GM10248 (cell line): ENCODE results near the gene SPATA16.

Source experiments
- CTCF ChIA-PET: fragments of 300-600 bp; sonication (Branson Sonifier 250); formaldehyde crosslinking; extraction: SDS; loops from one replicate; lab custom pipeline; 2021; ENCODE audit warnings: antibody characterized with exemption; lab: Yijun Ruan, JAX
- POLR2A ChIA-PET: fragments of 350-650 bp; sonication (Branson Sonifier 250); formaldehyde crosslinking; extraction: SDS; loops from one replicate; lab custom pipeline; 2020; ENCODE audit warnings: antibody characterized with exemption; lab: Yijun Ruan, JAX
- DNase-seq: peaks from one replicate; pipeline ENCODE4 v3.0.0; 2012; ENCODE audit errors: extremely low spot score
- TF ChIP-seq, protein P1 (sequence below): IDR thresholded peaks from 2 replicates; pipeline ENCODE4 v1.5.1; 2012; ENCODE audit warnings: mild to moderate bottlenecking, low read depth; ENCODE audit errors: extremely low read depth, missing control alignments, control extremely low read depth

Gene SPATA16

DNA sequence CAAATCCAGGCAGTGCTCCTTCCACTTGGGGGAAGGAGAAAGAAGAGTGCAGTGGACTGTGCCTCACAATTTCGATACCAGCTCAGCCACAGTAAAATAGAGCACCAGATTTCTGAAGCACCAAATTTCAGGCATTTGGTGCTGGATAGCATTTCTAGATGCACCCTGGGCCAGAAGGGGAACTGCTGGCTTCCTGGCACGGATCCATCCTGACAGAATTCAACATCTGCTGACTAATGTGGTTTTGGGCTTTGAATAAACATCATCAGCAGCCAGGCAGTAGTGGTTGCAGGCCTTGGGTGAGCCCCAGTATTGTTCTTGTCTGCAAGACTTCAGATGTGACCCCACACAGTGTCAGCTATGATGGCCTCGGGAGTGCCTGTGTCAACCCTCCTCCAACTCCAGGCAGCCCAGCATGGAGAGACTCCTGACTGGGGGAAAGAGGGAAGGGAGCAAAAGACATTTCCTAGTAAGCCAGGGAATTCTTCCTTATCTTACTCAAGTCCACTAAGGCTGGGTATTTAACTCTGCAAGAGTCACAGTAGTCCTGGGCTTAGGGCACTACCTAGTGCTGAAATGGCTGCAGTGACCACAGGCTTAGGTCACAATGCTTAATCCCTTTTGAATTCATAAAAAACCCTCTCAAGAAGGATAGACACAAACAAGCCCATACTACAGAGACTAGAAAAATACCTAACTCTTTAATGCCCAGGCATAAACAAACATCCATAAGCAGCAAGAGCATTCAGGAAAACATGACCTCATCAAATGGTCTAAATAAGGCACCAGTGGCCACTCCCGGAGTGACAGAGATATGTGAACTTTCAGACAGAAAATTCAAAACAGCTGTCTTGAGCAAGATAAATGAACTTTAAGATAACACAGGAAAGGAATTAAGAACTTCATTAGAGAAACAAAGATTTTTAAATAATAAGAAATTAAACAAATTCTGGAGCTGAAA lies 74.7 kb downstream of the SPATA16 start:
- ChIA-PET POLR2A (no interaction called here), CTCF (no interaction called here)

DNA sequence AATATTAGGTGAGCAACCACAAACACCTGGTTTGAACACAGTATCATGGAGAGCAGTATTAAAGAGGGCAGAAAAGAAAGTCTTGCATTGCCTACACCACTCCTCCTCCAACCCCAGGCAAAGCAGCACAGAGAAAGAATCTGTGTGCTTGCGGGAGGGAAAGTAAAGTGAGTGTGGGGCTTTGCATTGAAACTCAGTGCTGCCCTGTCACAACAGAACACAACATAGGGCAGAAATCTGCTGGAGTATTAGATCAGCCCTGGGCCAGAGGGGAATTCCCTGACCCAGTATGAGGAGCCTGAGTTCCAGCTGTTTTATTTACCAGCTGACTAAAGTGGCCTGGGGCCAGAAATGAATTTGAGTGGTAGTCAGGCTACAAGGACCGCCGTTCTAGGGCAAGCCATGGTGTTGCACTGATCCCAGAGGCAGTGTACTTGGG lies 75.5 kb downstream of the SPATA16 start:
- ChIA-PET POLR2A (no interaction called here), CTCF (no interaction called here)
- TF ChIP-seq, protein P1, sequence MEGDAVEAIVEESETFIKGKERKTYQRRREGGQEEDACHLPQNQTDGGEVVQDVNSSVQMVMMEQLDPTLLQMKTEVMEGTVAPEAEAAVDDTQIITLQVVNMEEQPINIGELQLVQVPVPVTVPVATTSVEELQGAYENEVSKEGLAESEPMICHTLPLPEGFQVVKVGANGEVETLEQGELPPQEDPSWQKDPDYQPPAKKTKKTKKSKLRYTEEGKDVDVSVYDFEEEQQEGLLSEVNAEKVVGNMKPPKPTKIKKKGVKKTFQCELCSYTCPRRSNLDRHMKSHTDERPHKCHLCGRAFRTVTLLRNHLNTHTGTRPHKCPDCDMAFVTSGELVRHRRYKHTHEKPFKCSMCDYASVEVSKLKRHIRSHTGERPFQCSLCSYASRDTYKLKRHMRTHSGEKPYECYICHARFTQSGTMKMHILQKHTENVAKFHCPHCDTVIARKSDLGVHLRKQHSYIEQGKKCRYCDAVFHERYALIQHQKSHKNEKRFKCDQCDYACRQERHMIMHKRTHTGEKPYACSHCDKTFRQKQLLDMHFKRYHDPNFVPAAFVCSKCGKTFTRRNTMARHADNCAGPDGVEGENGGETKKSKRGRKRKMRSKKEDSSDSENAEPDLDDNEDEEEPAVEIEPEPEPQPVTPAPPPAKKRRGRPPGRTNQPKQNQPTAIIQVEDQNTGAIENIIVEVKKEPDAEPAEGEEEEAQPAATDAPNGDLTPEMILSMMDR: no peak
- no peak for DNase-seq

More for the DNA sequence above, 74.7 kb downstream of the SPATA16 start:
- DNase-seq: no peak
- TF ChIP-seq, protein P1: no peak

DNA sequence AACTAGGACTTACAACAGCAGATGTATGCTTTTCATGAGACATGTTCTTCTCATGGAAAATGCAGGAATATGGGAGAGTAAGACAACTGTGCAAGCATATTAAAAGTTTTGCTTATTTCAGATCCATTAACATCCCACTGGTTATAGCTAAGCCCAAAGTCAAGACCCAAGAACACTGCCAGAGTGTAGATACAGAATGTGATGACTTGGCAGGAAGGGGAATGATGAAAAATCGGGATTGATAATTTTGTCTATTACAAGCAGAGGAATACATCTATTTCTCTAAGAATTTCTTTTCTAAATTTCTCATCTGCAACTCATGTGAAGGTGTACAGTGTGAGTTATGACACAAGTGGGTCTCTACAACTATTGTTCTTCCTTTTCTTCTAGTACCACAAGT lies 76.4 kb downstream of the SPATA16 start:
- ChIA-PET POLR2A (no interaction called here), CTCF (no interaction called here)
- TF ChIP-seq, protein P1: no peak
- no peak for DNase-seq

DNA sequence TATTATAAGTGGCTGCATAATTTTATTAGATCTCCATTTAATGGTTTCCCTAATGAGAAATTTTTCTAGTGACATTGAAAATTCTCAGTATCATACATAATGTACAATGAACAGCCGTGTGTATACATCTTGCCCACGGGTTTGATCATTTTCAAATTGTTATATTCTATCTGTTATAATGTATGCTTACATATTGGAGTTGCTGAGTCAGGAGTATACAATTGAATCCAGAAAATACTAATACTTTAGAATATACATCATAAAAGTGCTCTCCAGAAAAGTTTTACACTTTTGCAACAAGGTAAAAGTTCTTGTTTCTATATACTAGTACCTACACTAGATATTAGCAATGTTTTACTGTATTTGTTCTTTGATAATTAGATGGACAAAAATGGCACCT lies 82.8 kb downstream of the SPATA16 start:
- DNase-seq: no peak
- ChIA-PET POLR2A (no interaction called here), CTCF (no interaction called here)
- TF ChIP-seq, protein P1: no peak

DNA sequence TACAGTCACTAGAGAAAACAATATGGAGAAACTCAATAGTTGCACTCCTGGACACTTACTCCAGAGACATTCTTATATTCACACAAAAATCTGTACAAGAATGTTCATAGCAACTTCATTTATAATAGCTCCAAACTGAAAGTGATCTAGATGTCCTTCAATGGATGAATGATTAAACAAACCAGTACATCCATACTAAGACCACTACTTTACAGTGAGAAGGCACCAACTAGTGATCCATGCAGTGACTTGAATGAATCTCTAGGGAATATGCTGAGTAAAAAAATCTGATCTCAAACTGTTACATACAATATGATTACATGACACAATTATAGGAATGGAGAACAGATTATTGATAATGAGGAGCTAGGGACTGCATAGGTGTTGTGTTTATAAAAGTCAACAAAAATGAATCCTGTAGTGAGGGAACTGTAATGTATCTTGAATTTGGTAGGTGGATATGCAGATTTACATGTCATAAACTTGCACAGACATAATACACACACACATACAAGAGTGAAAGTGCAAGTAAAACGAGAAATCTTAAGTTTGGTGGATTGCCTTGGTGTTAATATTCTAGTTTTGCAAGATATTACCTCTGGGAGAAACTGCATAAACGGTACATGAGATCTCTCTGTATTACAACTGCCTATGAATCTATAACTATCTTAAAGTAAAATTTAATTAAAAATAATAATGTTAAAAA lies 85.7 kb downstream of the SPATA16 start:
- ChIA-PET CTCF (no interaction called here), POLR2A (no interaction called here)

DNA sequence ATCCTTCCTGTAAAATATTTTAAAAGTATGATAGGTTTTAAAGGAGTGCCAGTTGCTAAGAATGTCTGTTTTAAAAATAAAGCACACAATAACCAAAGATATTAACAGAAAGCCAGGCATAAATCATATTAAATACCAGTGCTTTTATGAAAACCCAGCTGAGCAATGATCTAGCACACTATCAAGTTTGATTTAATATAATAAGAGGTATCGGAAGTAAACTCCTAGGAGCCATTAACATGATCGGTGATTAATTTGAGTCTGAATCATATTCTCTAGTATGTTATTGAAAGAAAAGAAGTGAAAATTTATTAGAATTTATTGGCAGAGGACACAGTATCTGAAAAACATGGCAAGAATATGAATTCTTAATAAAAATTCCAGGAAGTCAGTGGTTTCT lies 91.7 kb downstream of the SPATA16 start:
- ChIA-PET CTCF (no interaction called here), POLR2A (no interaction called here)
- TF ChIP-seq, protein P1: no peak
- DNase-seq: no peak

More for the DNA sequence above, 85.7 kb downstream of the SPATA16 start:
- TF ChIP-seq, protein P1: no peak
- DNase-seq: no peak
